ENCODE data around the gene HOXD4. TPM values are rescaled to one million over a fixed set of nuclear protein-coding genes. Genes with fewer than 3 reads are reported as not detected.

The HOXD4 gene
- total and polyA plus RNA-seq, 9 donors, result 6.2 to 16.5 (median 11.6) TPM

GRCh38 chr2:176174382-176174823 is 23.1 kb downstream of the HOXD4 start:
- 4 to 21% (median 20%) methylated on average over 14 of the region's 14 CpGs for WGBS, 3 donors
- H3K9me3 ChIP-seq, result no peaks in the 10 kb centered on the region
- intact Hi-C loops (cut with DNase I), result no loop called here
- TF ChIP-seq EP300 (IDR thresholded peaks at IDR 0.05) (no peak), CTCF (IDR thresholded peaks at IDR 0.05) (no peak), POLR2A (IDR thresholded peaks at IDR 0.05) (no peak)
- H3K27ac ChIP-seq, result peak overlapping the region in 1 of 2 donors; percentile 82
- peaks cover 3% of the 10 kb centered on the region for H3K4me1 ChIP-seq (ENCODE audit: insufficient read depth)
- DNase-seq, result peak in 4 of 5 donors; percentile 33 to 42 (median 38)
- H3K36me3 ChIP-seq, result no peaks in the 10 kb centered on the region
- no peaks in the 10 kb centered on the region for H3K27me3 ChIP-seq
- peak overlapping the region; percentile 30 for H3K4me3 ChIP-seq

GRCh38 chr2:176174824-176175708 is 23.7 kb downstream of the HOXD4 start:
- Histone ChIP-seq H3K4me1 (ENCODE audit: insufficient read depth) (peaks cover 3% of the 10 kb centered on the region), H3K27me3 (no peaks in the 10 kb centered on the region), H3K27ac (peak overlapping the region; percentile 61 to 82), H3K36me3 (no peaks in the 10 kb centered on the region), H3K4me3 (peak overlapping the region; percentile 30), H3K9me3 (no peaks in the 10 kb centered on the region)
- WGBS, 3 donors, result 7 to 22% (median 10%) methylated on average over 43 to 47 of the region's 47 CpGs
- intact Hi-C loops (cut with DNase I), result no loop called here
- peak; percentile 75 to 82 (median 77) for DNase-seq
- no peak for TF ChIP-seq EP300 (IDR thresholded peaks at IDR 0.05)
- no peak for TF ChIP-seq CTCF (IDR thresholded peaks at IDR 0.05)
- TF ChIP-seq POLR2A (IDR thresholded peaks at IDR 0.05), result no peak

GRCh38 chr2:176175709-176176607 is 24.6 kb downstream of the HOXD4 start:
- no peaks in the 10 kb centered on the region for H3K36me3 ChIP-seq
- peak in 2 of 5 donors; percentile 16 to 30 for DNase-seq
- peaks cover 3% of the 10 kb centered on the region for H3K4me1 ChIP-seq (ENCODE audit: insufficient read depth)
- no peak overlapping the region for H3K4me3 ChIP-seq
- intact Hi-C loops (cut with DNase I), result no loop called here
- no peaks in the 10 kb centered on the region for H3K27me3 ChIP-seq
- WGBS, 3 donors, result 44 to 62% (median 51%) methylated on average over 7 of the region's 7 CpGs
- H3K27ac ChIP-seq, result peak overlapping the region; percentile 61 to 82
- no peaks in the 10 kb centered on the region for H3K9me3 ChIP-seq
- TF ChIP-seq EP300 (IDR thresholded peaks at IDR 0.05) (no peak), POLR2A (IDR thresholded peaks at IDR 0.05) (no peak), CTCF (IDR thresholded peaks at IDR 0.05) (no peak)

GRCh38 chr2:176177580-176178037 is 26.3 kb downstream of the HOXD4 start:
- Histone ChIP-seq H3K4me3 (peak overlapping the region; percentile 24), H3K27ac (peak overlapping the region in 1 of 2 donors; percentile 39), H3K4me1 (ENCODE audit: insufficient read depth) (peaks cover 3% of the 10 kb centered on the region), H3K36me3 (no peaks in the 10 kb centered on the region), H3K9me3 (no peaks in the 10 kb centered on the region), H3K27me3 (no peaks in the 10 kb centered on the region)
- intact Hi-C loops (cut with DNase I), result no loop called here
- TF ChIP-seq CTCF (IDR thresholded peaks at IDR 0.05) (no peak), EP300 (IDR thresholded peaks at IDR 0.05) (no peak), POLR2A (IDR thresholded peaks at IDR 0.05) (no peak)
- 31 to 47% (median 43%) methylated on average over 12 of the region's 12 CpGs for WGBS, 3 donors
- no peak for DNase-seq
